A673 (cell line): ENCODE results near the gene TAF11L6.

ENCODE experiments used
- CTCF ChIP-seq: fragments of 300-800, 200-600 bp; sonication (generic); conservative IDR thresholded peaks from 2 replicates; pipeline ENCODE4 v1.5.1; 2017; ENCODE audit warnings: low read depth, mild to moderate bottlenecking, antibody characterized with exemption, low read length, moderate library complexity, mixed read lengths
- EZH2 ChIP-seq: fragments of 200-600 bp; sonication (generic); IDR thresholded peaks from 2 replicates; pipeline ENCODE4 v1.6.1; 2017; ENCODE audit warnings: borderline replicate concordance, low read depth, mild to moderate bottlenecking, mixed read lengths, antibody characterized with exemption, low read length; ENCODE audit not compliant: poor library complexity, severe bottlenecking

DNA sequence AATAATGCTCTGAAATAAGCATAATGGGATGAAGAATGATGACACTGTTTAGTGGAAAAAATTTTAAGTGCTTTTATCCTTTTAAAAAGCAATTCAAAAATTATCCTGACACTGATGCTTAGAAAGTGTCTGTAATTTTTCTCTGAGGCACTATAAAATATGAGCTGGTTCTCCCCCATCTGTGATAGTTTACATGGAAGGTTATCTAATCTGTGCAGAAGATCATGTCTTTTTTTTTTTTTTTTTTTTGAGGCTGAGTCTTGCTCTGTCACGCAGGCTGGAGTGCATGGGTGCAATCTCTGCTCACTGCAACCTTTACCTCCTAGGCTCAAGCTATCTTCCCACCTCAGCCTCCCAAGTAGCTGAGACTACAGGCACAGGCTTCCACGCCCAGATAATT lies 45.7 kb upstream of the TAF11L6 start:
- TF ChIP-seq CTCF (no peak), EZH2 (no peak)
